ENCODE results near the gene PNPT1.
"Not testable (repeated sequence)": the region's sequence is repeated elsewhere in the genome, so short reads cannot be mapped to it uniquely, and the experiment has no call there.

PNPT1 gene

DNA sequence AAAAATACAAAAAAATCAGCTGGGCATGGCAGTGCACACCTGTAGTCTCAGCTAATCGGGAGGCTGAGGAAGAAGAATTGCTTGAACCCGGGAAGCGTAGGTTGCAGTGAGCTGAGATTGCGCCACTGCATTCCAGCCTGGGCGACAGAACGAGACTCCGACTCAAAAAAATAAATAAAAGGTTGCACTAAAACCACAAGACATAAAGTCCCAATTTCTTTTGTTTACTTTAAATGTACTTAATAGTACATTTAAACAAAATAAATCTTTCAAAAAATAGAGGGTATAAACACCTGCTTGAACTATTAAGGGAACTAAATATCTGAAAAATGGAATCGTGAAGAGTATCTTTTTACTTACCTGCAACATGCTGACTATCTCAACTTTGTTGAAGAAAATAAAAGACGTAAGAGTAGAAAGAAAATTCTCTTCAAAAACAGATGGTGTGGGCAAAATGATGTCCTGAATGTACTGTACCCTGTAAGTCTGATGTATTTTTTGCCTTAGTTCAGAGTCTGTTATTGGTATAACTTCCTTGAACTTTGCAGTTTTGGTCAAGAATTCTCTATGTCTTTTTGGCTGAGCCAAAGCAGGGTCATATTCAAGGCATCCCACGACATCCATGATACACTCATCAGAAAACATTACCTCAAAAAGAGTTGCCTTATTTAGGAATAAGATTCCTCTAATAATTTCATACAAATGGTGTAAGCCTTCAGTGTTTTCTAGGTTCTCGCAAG, 95.4 kb downstream of the PNPT1 start:
- DNase-seq (ENCODE audit: low read depth): no peak
- no peak overlapping the region for H3K4me3 ChIP-seq (ENCODE audit: control insufficient read depth, low read depth, low read length)
- TF ChIP-seq, protein P1, sequence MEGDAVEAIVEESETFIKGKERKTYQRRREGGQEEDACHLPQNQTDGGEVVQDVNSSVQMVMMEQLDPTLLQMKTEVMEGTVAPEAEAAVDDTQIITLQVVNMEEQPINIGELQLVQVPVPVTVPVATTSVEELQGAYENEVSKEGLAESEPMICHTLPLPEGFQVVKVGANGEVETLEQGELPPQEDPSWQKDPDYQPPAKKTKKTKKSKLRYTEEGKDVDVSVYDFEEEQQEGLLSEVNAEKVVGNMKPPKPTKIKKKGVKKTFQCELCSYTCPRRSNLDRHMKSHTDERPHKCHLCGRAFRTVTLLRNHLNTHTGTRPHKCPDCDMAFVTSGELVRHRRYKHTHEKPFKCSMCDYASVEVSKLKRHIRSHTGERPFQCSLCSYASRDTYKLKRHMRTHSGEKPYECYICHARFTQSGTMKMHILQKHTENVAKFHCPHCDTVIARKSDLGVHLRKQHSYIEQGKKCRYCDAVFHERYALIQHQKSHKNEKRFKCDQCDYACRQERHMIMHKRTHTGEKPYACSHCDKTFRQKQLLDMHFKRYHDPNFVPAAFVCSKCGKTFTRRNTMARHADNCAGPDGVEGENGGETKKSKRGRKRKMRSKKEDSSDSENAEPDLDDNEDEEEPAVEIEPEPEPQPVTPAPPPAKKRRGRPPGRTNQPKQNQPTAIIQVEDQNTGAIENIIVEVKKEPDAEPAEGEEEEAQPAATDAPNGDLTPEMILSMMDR (IDR thresholded peaks at IDR 0.05; ENCODE audit: control insufficient read depth, insufficient read depth, low read depth, low read length, missing control alignments): no peak

DNA sequence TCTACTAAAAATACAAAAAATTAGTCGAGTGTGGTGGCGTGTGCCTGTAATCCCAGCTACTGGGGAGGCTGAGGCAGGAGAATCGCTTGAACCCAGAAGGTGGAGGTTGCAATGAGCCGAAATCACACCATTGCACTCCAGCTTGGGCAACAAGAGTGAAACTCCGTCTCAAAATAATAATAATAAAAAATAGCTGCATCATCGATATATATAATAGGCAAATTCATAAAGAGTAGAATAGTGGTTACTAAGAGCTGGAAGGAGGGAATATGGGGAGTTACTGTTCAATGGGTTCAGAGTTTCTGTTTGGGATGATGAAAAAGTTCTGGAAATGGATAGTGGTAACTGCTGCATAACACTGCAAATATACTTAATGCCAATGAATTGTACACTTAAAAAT, 96.8 kb downstream of the PNPT1 start:
- not testable (repeated sequence) for H3K4me3 ChIP-seq (ENCODE audit: control insufficient read depth, low read depth, low read length); DNase-seq (ENCODE audit: low read depth)

DNA sequence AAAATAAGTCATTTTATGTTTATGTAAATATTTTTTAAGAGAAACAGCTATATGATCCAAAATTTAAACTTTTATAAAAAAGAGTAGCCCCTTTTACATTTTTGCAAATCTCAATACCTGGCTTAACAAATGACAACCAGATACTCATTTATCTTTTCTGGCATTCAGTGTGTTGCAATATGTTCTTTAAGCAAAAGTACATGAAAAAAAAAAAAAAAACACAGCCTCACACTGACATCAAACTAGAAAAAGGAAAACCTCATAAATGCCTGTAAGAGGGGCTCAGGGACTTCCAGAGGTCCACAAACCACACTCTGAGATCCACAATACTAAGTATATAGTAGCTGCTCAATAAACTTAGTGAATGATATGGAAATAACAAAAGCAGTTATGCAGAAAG, 98.1 kb downstream of the PNPT1 start:
- TF ChIP-seq, protein P1 (IDR thresholded peaks at IDR 0.05; ENCODE audit: control insufficient read depth, insufficient read depth, low read depth, low read length, missing control alignments): no peak
- H3K4me3 ChIP-seq (ENCODE audit: control insufficient read depth, low read depth, low read length): no peak overlapping the region
- no peak for DNase-seq (ENCODE audit: low read depth)

DNA sequence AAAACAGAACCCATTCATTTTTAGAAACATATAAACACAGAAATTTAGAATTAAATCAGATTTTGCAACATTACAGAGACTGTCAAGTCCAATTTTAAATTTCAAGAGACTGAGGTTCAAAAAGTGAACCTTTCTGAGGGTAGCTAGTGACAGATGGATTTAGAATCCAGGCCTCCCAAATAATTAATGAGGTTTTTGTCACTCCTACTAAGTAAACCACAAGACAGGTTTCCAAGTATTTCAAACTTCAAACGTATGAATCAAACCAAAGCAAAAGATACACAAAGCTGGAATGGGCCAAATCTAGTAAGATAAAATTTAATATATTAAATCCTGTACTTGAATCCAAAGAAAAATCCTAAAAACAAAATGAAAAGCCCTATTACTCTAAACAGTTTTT, 101.5 kb downstream of the PNPT1 start:
- H3K4me3 ChIP-seq (ENCODE audit: control insufficient read depth, low read depth, low read length): no peak overlapping the region
- TF ChIP-seq, protein P1 (IDR thresholded peaks at IDR 0.05; ENCODE audit: control insufficient read depth, insufficient read depth, low read depth, low read length, missing control alignments): no peak
- DNase-seq (ENCODE audit: low read depth): no peak

DNA sequence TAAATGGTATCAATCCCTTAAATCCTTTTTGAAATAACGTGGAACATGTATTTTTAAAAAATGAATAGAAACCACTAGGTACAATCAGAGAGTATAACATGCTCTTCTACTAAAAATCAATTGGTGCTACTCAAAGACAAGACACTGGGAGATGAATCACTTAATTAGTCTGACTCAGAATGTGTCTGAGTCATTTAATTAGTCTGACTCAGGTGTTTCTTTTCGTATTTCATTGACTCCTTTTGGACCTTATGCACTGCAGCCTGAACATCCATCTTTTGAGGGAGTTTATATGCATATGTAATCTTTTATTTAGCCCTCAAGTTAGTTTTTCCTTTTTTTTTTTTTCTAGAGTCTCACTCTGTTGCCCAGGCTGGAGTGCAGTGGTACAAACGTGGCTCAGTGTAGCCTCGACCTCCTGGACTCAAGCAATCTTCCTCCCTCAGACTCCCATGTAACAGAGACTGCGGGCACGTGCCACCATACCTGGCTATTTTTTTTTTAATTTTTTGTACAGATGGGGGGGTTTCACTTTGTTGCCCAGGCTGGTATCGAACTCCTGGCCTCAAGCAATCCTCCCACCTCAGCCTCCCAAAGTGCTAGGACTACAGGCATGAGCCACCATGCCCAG, 102.7 kb downstream of the PNPT1 start:
- H3K4me3 ChIP-seq (ENCODE audit: control insufficient read depth, low read depth, low read length): no peak overlapping the region
- TF ChIP-seq, protein P1 (IDR thresholded peaks at IDR 0.05; ENCODE audit: control insufficient read depth, insufficient read depth, low read depth, low read length, missing control alignments): no peak
- peak; percentile 39 for DNase-seq (ENCODE audit: low read depth)

DNA sequence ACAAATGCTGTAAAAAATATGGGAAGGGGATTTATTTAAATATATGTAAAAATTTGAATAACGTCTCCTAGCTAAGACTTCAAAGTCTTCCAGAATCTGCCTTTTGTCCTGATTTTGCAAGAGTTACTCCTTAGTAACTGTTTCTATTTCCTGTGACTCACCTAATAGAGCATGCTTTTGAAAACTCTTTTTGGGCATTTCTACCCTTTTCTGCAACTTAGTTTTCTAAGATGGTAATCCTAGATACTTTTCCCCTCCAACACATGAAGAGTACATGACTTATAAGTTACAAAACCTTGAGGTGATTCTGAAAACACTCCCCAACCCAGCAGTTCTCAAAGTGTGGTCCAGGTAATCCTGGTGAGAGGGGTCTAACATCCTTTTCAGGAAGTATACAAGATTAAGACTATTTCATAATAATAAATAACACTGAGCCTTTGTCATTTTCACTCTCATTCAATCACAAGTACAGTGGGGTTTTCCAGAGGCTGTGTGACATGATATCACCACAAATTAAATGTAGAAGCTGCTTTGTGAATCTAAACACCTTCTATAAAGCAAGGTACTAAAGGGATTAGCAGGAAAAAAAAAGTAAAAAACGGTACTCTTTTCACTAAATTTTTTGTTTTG, 108.1 kb downstream of the PNPT1 start:
- TF ChIP-seq, protein P1 (IDR thresholded peaks at IDR 0.05; ENCODE audit: control insufficient read depth, insufficient read depth, low read depth, low read length, missing control alignments): no peak
- DNase-seq (ENCODE audit: low read depth): peak; percentile 27
- no peak overlapping the region for H3K4me3 ChIP-seq (ENCODE audit: control insufficient read depth, low read depth, low read length)

Measured in AG09309 (cell line).